GM12878 (cell line): Measurements from ENCODE around the gene LTV1. TPM values are rescaled to one million over a fixed set of nuclear protein-coding genes. Genes with fewer than 3 reads are reported as not detected.

Experiments
- ATAC-seq: fragments of 200-7000 bp; cut with Tn5 transposase; 3 replicates; pipeline ENCODE4 v1.9.1; 2020; ENCODE audit warnings: mild to moderate bottlenecking, moderate library complexity
- BruUV-seq: library from RNA; stranded (reverse); fragments of 400-500 nt; replicated peaks from 2 replicates; lab custom pipeline; 2021; lab: Mats Ljungman, UMichigan
- CTCF ChIA-PET: fragments of 300-600 bp; sonication (Branson Sonifier 250); formaldehyde crosslinking; extraction: SDS; loops from one replicate; lab custom pipeline; 2021; ENCODE audit warnings: inconsistent platforms; lab: Yijun Ruan, JAX
- POLR2A ChIA-PET: fragments of 350-600 bp; formaldehyde crosslinking; extraction: SDS; loops from one replicate; lab custom pipeline; 2021; ENCODE audit warnings: inconsistent platforms; lab: Charles Lee
- RAD21 ChIA-PET: fragments of 300-600 bp; sonication (Branson Sonifier 250); formaldehyde crosslinking; loops from one replicate; lab custom pipeline; 2023; ENCODE audit warnings: antibody characterized with exemption; ENCODE audit not compliant: unreplicated experiment; lab: Charles Lee
- SMC1A ChIA-PET: fragments of 300-600 bp; sonication (Branson Sonifier 250); formaldehyde crosslinking; loops from one replicate; lab custom pipeline; 2023; ENCODE audit not compliant: unreplicated experiment, uncharacterized antibody; lab: Charles Lee
- DNase-seq: peaks from one replicate; pipeline ENCODE4 v3.0.0-alpha.2; 2011; ENCODE audit warnings: low read depth, low spot score
- FAIRE-seq: peaks from 3 replicates; lab custom pipeline; 2011; peaks lifted over from hg19 to GRCh38; lab: Jason Lieb, UNC
- H2AFZ ChIP-seq: 2 replicates; pipeline ENCODE4 v1.6.0; 2011; ENCODE audit warnings: low read depth, low read length, control low read depth; ENCODE audit not compliant: control insufficient read depth
- H3K27ac ChIP-seq: 2 replicates; pipeline ENCODE4 v1.5.1; 2011; ENCODE audit warnings: control low read depth; ENCODE audit not compliant: control insufficient read depth, insufficient read depth
- H3K27me3 ChIP-seq, 2 experiments: replicated peaks in 1 of 2; 2 replicates each; pipeline versions ENCODE4 v1.6.0 to v1.6.1; 2011; ENCODE audit warnings: low read length in 1 of 2; ENCODE audit not compliant: control insufficient read depth in 2 of 2, insufficient read depth in 2 of 2
- H3K36me3 ChIP-seq, 2 experiments: 2 replicates each; pipeline ENCODE4 v1.5.1; 2011; ENCODE audit warnings: low read length in 1 of 2; ENCODE audit not compliant: control insufficient read depth in 2 of 2, insufficient read depth in 2 of 2
- H3K4me1 ChIP-seq: 2 replicates; pipeline ENCODE4 v1.6.1; 2011; ENCODE audit warnings: mild to moderate bottlenecking, low read length, moderate library complexity, mixed read lengths; ENCODE audit not compliant: control insufficient read depth, insufficient read depth
- H3K4me2 ChIP-seq: 2 replicates; pipeline ENCODE4 v1.6.0; 2011; ENCODE audit warnings: control low read depth; ENCODE audit not compliant: control insufficient read depth, insufficient read depth
- H3K4me3 ChIP-seq: fragments of 200-600 bp; sonication (generic); 2 replicates; pipeline ENCODE4 v1.5.1; 2016
- H3K79me2 ChIP-seq: 2 replicates; pipeline ENCODE4 v1.6.0; 2011; ENCODE audit warnings: low read length; ENCODE audit not compliant: control insufficient read depth, insufficient read depth
- H3K9ac ChIP-seq: 2 replicates; pipeline ENCODE4 v1.8.0; 2011; ENCODE audit warnings: low read length, control low read depth, mixed read lengths; ENCODE audit not compliant: control insufficient read depth, insufficient read depth
- H3K9me3 ChIP-seq: replicated peaks from 3 replicates; pipeline ENCODE4 v1.5.1; 2011; ENCODE audit warnings: mild to moderate bottlenecking, low read length; ENCODE audit not compliant: control insufficient read depth, insufficient read depth
- H4K20me1 ChIP-seq: 2 replicates; pipeline ENCODE4 v1.6.0; 2011; ENCODE audit not compliant: control insufficient read depth, insufficient read depth
- ATF7 ChIP-seq: fragments of 450-650 bp; IDR thresholded peaks from 2 replicates; pipeline ENCODE4 v1.6.1; 2016; ENCODE audit warnings: low read depth, mild to moderate bottlenecking
- CHD4 ChIP-seq: fragments of 200-600 bp; sonication (generic); IDR thresholded peaks from 2 replicates; pipeline ENCODE4 v1.6.1; 2016; ENCODE audit warnings: mild to moderate bottlenecking
- CUX1 ChIP-seq: IDR thresholded peaks from 2 replicates; pipeline ENCODE4 v1.6.1; 2012; ENCODE audit warnings: improper control_type of control experiment, low read depth, low read length; ENCODE audit not compliant: insufficient replicate concordance
- E2F4 ChIP-seq: IDR thresholded peaks from 2 replicates; pipeline ENCODE4 v1.6.1; 2012; ENCODE audit warnings: low read depth, low read length, improper control_type of control experiment
- EED ChIP-seq: sonication (generic); IDR thresholded peaks from 2 replicates; pipeline ENCODE4 v1.6.1; 2016; ENCODE audit warnings: antibody characterized with exemption, low read depth
- KAT2A ChIP-seq: conservative IDR thresholded peaks from 2 replicates; pipeline ENCODE4 v1.6.1; 2011; ENCODE audit warnings: low read depth, low read length; ENCODE audit not compliant: control insufficient read depth
- PAX5 ChIP-seq: IDR thresholded peaks from 2 replicates; pipeline ENCODE4 v1.6.1; 2011; ENCODE audit warnings: low read depth, low read length, borderline replicate concordance
- RAD51 ChIP-seq: fragments of 450-650 bp; IDR thresholded peaks from 2 replicates; pipeline ENCODE4 v1.6.1; 2016; ENCODE audit warnings: moderate library complexity, mild to moderate bottlenecking, inconsistent platforms
- TCF12 ChIP-seq: IDR thresholded peaks from 2 replicates; pipeline ENCODE4 v1.6.1; 2011; ENCODE audit warnings: low read depth, mild to moderate bottlenecking, low read length
- ZNF274 ChIP-seq: IDR thresholded peaks from one replicate; pipeline ENCODE4 v1.8.0; 2011; ENCODE audit not compliant: insufficient read length, insufficient read depth
- WGBS: methylation state at CpG from one replicate; pipeline ENCODE4 v1.1.6; 2016; ENCODE audit warnings: low lambda C conversion rate; ENCODE audit not compliant: insufficient replicate concordance, insufficient coverage; ENCODE audit errors: missing lambda C conversion rate; 5-methylcytosine and 5-hydroxymethylcytosine counted together
- in situ Hi-C: fragments of 300-500 bp; cut with MboI; formaldehyde crosslinking; loops from 9 replicates; pipeline ENCODE4 v1.14.3; 2018; ENCODE audit warnings: mixed read lengths
- intact Hi-C: fragments of 100-400 bp; cut with micrococcal nuclease; formaldehyde crosslinking; loops from one replicate; pipeline ENCODE4 v1.14.2; 2022; ENCODE audit not compliant: unreplicated experiment
- polyA plus RNA-seq, 11 experiments: library from polyadenylated mRNA; depleted of rRNA in 4 of 11; unstranded in 6 of 11; stranded (reverse) in 5 of 11; fragments of >200 nt; fragmentation: Nextera tagmentation in 4 of 11; fragmentation: Illumina TruSeq in 1 of 11; extraction: Ambion mirVana in 4 of 11; extraction: Trizol in 1 of 11; gene quantifications; 1 replicate in 1 of 11; 2 replicates in 10 of 11; pipeline versions ENCODE4 v1.2.1 to v1.2.3, GENCODE V29; 2011 to 2016; ENCODE audit warnings: inconsistent platforms in 2 of 11, missing spikeins in 2 of 11, low read depth in 1 of 11
- total RNA-seq, 4 experiments: library from RNA; depleted of rRNA in 3 of 4; stranded (reverse); fragments of >200 nt in 3 of 4; fragmentation: Illumina TruSeq in 1 of 4; extraction: Trizol in 1 of 4; gene quantifications; 2 replicates each; pipeline versions ENCODE4 v1.2.1 to v1.2.3, GENCODE V29; 2013 to 2021
- TF ChIP-seq, protein P1 (sequence below): fragments of 450-650 bp; formaldehyde crosslinking; IDR thresholded peaks from 2 replicates; pipeline ENCODE4 v1.4.0; 2022; ENCODE audit warnings: mild to moderate bottlenecking, moderate library complexity
- TF ChIP-seq, protein P2 (sequence below): IDR thresholded peaks from 2 replicates; pipeline ENCODE4 v1.6.1; 2012; ENCODE audit warnings: low read length, inconsistent platforms

The LTV1 gene
- total and polyA plus RNA-seq, 10 of the 15 experiments (the other 5 are each of a cell fraction or from before 2014, with no cell fraction given) = 22.3 to 66.4 (median 52.0) TPM

- TF ChIP-seq, protein P1, sequence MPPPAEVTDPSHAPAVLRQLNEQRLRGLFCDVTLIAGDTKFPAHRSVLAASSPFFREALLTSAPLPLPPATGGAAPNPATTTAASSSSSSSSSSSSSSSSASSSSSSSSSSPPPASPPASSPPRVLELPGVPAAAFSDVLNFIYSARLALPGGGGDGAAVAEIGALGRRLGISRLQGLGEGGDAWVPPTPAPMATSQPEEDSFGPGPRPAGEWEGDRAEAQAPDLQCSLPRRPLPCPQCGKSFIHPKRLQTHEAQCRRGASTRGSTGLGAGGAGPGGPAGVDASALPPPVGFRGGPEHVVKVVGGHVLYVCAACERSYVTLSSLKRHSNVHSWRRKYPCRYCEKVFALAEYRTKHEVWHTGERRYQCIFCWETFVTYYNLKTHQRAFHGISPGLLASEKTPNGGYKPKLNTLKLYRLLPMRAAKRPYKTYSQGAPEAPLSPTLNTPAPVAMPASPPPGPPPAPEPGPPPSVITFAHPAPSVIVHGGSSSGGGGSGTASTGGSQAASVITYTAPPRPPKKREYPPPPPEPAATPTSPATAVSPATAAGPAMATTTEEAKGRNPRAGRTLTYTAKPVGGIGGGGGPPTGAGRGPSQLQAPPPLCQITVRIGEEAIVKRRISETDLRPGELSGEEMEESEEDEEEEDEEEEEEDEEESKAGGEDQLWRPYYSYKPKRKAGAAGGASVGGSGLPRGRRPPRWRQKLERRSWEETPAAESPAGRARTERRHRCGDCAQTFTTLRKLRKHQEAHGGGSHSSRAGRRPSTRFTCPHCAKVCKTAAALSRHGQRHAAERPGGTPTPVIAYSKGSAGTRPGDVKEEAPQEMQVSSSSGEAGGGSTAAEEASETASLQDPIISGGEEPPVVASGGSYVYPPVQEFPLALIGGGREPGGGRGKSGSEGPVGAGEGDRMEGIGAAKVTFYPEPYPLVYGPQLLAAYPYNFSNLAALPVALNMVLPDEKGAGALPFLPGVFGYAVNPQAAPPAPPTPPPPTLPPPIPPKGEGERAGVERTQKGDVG (CRISPR knock-in tag) = no peak
- TF ChIP-seq RAD51 (no peak), CHD4 (no peak)
- TF ChIP-seq, all 136 proteins: peak for 0
Observed at GRCh38 chr6:143836150-143836549, 7.0 kb upstream of the LTV1 start (continued).

- no peak overlapping the region for H3K27ac ChIP-seq
- H3K4me3 ChIP-seq = no peak overlapping the region
- peaks cover 3% of the 10 kb centered on the region for H3K79me2 ChIP-seq
- WGBS = 34% methylated on average over 5 of the region's 5 CpGs
- no peak overlapping the region for H3K4me2 ChIP-seq
- no peaks in the 10 kb centered on the region for H3K27me3 ChIP-seq
- ATAC-seq = no peak
- H4K20me1 ChIP-seq = no peaks in the 10 kb centered on the region
- CTCF ChIA-PET = interaction anchor here (1.4 kb wide), 1 partner anchor 102 kb away, joined by 7 read pairs; no protein-coding TSS in a partner anchor
- H3K36me3 ChIP-seq = no peaks in the 10 kb centered on the region
- in situ Hi-C loops = no loop called here
- intact Hi-C loops = no loop called here
- POLR2A ChIA-PET = no interaction called here
- H3K9ac ChIP-seq = no peak overlapping the region
- H3K4me1 ChIP-seq = no peaks in the 10 kb centered on the region
- SMC1A ChIA-PET = interaction anchor here (0.8 to 1.6 kb wide), 3 partner anchors 10 to 325 kb away, joined by 3 read pairs; no protein-coding TSS in a partner anchor
- DNase-seq = no peak
- no peaks in the 10 kb centered on the region; the same call in 2 of the 3 replicates for H3K9me3 ChIP-seq
- H2AFZ ChIP-seq = no peak overlapping the region
- RAD21 ChIA-PET = no interaction called here
- no TSS peak for BruUV-seq
- FAIRE-seq = no peak
- TF ChIP-seq, protein P2, sequence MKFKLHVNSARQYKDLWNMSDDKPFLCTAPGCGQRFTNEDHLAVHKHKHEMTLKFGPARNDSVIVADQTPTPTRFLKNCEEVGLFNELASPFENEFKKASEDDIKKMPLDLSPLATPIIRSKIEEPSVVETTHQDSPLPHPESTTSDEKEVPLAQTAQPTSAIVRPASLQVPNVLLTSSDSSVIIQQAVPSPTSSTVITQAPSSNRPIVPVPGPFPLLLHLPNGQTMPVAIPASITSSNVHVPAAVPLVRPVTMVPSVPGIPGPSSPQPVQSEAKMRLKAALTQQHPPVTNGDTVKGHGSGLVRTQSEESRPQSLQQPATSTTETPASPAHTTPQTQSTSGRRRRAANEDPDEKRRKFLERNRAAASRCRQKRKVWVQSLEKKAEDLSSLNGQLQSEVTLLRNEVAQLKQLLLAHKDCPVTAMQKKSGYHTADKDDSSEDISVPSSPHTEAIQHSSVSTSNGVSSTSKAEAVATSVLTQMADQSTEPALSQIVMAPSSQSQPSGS = no peak
- no peak for TF ChIP-seq KAT2A
- no peak for TF ChIP-seq ATF7
- no peak for TF ChIP-seq CUX1
- TF ChIP-seq PAX5 = no peak
- TF ChIP-seq TCF12 = no peak
- no peak for TF ChIP-seq EED
- no peak for TF ChIP-seq ZNF274
- no peak for TF ChIP-seq CHD4
- no peak for TF ChIP-seq E2F4
Observed at GRCh38 chr6:143838395-143838794, 4.7 kb upstream of the LTV1 start.
